Measurements from ENCODE around the gene SIK2.

GRCh38 chr11:111605681-111606080 is 3.4 kb downstream of the SIK2 start:
- TF ChIP-seq CTCF (IDR thresholded peaks at IDR 0.05; ENCODE audit: insufficient read depth, low read length): no peak
- no peak for TF ChIP-seq POLR2AphosphoS5 (IDR thresholded peaks at IDR 0.05; ENCODE audit: low read depth)
- no peak for TF ChIP-seq GABPA (IDR thresholded peaks at IDR 0.05; ENCODE audit: low read depth)
- no peak for TF ChIP-seq SPI1 (IDR thresholded peaks at IDR 0.05; ENCODE audit: borderline replicate concordance, low read depth)
- no peak for TF ChIP-seq REST (IDR thresholded peaks at IDR 0.05; ENCODE audit: insufficient replicate concordance, low read depth)
